ENCODE results near the gene M1AP.

The M1AP gene, protein sequence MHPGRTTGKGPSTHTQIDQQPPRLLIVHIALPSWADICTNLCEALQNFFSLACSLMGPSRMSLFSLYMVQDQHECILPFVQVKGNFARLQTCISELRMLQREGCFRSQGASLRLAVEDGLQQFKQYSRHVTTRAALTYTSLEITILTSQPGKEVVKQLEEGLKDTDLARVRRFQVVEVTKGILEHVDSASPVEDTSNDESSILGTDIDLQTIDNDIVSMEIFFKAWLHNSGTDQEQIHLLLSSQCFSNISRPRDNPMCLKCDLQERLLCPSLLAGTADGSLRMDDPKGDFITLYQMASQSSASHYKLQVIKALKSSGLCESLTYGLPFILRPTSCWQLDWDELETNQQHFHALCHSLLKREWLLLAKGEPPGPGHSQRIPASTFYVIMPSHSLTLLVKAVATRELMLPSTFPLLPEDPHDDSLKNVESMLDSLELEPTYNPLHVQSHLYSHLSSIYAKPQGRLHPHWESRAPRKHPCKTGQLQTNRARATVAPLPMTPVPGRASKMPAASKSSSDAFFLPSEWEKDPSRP

DNA sequence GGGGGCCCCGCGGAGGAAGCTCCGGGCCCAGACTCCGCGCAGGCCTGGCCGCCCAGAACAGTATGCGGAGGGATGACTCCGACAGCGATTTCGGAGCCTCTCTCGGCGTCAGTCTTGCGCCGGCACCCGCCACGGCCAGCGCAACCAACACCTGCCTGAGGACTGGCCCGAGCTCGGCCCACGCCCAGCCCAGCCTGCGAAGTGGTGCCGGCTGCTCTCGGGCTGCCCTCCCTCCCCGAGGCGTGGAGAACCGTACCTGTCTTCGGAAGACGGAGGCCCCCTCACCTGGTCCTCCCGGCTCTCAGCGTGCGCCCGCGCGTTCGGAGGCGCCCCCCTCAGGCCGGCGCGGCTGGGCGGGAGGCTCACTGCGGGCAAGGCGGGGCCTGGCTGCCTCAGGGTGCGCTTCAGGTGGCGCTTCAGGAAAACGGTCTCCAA, at the start of gene M1AP:
TSS of gene M1AP (minus strand) at position 322 of the 435 bp plus-strand sequence. CDS start 8,055 bp downstream, outside the sequence.
- DNase-seq = no peak

DNA sequence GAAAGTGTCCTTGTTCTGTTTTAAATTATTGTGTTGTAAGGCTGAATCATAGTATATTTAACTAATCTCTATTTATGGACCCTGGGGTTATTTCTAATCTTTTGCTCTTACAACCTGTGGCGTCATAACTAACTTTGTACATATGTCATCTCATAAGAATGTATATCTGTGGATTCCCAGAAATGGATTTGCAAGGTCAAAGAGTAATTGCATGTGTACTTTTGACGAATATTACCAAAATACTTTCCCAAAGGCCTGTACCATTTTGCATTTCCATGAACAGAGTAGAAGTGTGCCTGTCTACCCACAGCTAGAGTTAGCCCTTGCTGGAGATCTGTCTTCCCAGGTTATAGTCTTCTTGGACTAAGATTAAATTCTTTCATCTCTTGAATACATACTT, 48.7 kb upstream of the M1AP start:
- DNase-seq = no peak

DNA sequence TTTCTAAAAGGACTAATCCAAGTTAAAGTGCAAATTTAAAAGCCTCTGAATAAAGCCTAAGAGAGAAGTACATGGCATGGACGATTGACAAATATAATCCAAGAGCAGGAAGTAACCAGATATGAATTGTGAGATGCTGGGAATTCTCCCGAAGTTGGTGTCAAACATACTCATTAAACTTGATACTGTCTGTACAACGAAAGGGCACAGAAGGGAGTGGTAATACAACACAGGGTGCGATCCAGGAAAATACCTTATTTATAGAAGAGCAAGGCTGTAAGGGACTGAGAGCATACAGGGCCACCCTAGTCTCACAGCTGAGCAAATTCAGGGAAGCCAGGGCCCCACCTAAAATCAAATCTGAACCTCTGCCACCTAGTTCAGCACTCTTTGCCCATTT, 47.5 kb upstream of the M1AP start:
- no peak for DNase-seq

DNA sequence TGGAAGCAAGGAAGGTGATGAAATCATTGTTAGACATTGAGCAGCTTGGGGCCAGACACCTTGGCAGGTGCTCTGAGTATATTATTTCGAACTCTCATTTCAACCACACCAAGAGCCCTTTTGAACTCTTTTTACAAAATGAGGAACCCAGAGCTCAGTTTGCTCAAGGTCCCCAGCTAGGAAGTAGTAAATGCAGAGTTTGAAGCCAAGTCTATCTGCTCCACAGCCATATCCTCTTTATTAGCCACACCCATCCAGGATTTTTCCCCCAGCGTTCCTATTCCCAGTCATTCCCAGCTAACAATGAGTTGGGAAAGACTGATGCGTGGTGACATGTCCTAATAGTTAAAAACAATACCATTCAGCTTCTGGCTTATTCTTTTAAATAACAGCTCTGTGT, 46.2 kb upstream of the M1AP start:
- DNase-seq = no peak

DNA sequence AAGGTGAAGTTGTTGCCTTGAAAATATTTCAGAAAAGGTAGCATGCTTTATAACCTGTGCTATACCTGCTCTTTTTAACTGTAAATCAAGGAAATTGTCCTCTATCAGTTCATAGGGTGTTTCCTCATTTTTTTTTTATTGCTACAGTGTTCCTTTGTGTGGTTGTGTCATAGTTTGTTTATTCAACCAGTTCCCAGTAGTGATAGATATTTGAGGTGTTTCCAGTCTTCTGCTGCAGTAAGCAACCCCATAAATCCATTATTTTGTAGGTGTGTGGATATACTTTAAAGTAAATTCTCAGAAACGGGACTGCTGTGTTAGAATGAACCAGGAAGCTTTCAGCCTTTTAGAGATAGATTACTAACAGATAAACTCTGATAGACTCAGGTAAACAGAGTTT, 45.5 kb upstream of the M1AP start:
- no peak for DNase-seq

DNA sequence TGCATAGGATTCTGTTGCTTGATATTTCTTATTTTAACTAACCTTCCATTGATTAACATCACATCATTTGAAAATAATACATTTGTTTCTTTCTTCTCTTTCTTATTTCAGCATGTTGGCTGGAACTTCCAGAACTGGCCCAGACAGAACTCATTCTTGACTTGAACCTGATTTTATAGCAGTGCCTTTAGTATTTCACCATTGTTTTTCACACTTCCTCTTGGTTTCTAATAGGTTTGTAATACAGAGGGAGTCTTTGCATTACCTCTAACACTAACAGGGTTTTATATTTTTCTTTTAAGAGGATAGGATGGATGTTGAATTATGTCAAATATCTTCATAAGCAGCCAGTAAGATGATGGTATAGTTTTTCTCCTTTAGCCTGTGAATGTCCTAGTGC, 45.1 kb upstream of the M1AP start:
- no peak for DNase-seq

DNA sequence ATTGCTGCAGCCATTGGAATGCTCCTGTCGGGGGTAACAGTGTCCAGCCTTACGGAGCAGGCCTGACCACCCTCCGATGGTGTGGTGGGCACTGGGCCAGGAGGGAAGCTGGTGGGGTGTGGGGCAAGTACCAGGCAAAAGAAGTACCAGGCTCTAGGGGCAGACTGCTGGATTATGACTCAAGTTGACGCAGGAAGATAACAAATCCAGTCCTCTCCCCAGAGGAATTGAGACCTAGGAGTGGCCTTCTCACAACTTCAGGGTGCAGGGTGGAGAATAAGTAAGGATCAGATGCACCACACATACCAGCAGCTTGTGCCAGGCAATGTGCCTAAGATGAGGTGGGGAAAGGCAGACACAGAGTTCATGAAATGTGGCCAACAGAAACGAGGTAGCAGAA, 43.8 kb upstream of the M1AP start:
- no peak for DNase-seq

DNA sequence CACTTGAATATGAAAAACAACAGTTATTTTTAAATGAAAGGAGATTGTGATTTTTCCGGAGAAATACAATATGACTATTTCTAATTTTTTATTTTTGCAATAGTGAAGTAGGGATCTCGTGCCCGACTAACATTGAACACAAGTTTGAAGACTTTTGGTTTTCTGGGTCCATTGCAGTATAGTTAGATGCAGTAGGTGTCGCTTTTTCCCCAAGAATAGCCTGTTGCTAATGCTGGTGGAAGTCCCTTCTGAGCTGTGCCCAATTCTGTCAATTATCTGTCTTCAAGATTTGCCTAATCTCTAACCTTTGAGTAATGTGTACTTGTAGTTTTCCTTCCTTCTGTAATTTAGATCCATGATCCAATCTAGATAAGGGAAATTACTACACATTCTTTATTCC, 42.4 kb upstream of the M1AP start:
- DNase-seq = peak; percentile 37

DNA sequence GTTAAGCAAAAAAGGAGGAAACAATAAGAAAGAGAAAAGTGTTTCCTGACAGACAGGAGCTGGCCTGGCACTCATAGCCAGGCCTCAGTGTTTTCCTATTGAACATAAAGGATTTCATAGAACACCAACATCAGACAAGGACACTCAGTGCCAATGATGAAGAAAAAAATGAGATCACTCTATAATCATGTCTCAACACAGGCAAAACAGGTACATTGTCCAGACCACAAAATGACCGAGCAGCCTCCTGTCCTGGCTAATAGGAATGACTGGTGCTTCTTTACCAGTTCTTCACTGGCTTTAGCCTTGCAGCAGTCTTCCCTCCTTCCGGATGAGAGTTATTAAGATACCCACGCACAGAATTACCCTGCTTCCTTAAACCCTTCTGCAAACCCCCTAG, 41.5 kb upstream of the M1AP start:
- no peak for DNase-seq

DNA sequence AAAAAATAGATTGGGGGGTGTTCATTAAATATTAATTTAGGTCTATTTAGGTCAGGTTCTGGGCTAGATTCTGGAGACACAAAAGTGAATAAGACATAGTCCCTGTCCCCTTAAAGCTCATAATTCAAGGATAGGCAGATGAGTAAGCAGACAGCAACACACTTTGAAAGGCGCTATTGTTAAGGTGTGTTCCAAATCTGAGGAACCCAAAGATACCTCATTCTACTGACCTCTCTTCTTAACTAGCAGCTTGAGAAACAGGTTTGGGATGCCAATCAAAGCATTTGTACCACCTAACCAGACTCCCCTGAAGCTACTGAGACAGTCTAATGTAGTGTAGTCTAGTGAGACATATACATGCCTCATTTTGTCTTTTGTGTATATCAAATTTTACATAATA, 40.8 kb upstream of the M1AP start:
- no peak for DNase-seq

DNA sequence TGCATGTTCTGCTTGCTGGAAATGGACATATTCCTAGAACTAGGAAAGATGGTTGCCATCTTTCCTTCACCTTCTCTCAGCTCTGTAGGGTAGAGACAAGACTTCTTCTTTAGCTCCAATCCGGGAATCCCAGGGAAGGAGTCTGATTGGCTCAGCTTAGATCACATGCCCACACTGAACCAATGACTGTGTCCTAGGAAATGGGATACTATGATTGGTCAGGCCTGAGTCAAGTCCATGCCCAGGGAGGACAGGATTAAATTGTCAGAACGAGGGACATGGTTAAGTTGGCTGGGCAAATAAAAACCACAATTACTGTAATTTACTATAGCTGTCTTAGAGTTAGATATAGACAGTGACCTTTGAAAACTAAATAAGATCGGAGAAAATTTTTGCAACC, 37.3 kb upstream of the M1AP start:
- no peak for DNase-seq

DNA sequence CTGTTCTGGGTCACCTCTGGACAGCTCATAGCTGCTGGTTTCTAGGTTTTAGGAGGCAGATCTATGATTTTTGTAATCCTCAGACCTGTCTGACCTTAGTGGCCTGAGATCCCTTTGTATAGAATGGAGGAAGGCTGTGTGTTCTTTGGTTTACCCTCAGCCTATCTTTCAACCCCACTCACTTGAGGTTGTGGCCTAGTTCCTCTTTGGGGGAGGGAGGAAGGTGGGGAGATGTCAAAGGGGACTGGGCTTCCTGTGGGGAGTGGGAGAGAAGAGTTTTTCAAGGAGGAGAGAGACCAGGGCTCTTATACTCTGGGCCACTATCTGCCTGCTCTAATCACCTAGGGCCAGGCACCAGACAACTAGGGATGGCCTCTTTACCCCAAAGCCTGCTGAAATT, 34.4 kb upstream of the M1AP start:
- no peak for DNase-seq

DNA sequence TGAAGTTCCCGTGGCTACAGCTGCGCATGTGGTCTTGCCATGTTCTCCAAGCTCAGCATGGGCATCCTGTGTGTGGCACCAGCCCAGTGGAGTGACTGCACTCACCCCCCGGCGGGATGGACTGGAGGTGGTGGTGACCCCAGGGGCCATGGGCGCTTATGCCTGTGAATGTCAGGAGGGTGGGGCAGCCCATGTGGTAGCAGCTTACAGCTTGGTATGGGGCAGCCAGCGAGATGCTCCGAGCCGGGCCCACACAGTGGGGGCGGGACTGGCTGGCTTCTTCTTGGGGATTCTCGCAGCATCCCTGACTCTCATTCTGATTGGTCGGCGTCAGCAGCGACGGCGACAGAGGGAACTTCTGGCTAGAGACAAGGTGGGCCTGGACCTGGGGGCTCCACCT, 31.5 kb upstream of the M1AP start:
- DNase-seq = no peak

DNA sequence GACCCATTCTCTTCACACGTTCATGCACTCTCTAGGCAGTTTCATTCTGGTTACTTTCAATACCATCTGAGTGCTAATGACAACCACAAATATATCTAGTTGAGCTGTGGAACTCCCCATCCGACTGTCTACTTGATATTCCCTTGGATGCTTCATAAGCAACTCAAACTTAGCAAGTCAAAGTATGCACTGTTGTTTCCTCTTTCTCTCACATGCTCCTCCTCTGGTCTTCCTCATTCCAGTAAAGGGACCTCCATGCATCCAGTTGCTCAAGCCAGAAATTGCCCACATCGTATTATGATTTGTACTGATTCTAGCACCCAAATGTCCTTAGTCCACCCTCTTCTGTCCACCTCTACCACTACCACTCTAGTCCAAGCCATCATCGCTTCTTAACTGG, 28.2 kb upstream of the M1AP start:
- no peak for DNase-seq

DNA sequence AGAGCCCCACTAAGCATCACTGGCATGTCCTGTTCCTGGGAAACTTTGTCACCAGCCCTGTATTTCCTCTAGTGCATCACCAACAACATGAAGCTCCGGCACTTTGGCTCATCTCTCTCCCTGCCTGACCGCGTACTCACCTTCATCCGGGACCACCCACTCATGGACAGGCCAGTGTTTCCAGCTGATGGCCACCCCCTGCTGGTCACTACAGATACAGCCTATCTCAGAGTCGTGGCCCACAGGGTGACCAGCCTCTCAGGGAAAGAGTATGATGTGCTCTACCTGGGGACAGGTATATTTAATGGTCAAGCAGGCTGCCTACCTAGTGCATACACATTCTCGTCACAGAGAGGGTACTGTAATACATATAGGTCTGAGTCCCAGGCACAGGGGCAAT, 27.0 kb upstream of the M1AP start:
- DNase-seq = no peak

DNA sequence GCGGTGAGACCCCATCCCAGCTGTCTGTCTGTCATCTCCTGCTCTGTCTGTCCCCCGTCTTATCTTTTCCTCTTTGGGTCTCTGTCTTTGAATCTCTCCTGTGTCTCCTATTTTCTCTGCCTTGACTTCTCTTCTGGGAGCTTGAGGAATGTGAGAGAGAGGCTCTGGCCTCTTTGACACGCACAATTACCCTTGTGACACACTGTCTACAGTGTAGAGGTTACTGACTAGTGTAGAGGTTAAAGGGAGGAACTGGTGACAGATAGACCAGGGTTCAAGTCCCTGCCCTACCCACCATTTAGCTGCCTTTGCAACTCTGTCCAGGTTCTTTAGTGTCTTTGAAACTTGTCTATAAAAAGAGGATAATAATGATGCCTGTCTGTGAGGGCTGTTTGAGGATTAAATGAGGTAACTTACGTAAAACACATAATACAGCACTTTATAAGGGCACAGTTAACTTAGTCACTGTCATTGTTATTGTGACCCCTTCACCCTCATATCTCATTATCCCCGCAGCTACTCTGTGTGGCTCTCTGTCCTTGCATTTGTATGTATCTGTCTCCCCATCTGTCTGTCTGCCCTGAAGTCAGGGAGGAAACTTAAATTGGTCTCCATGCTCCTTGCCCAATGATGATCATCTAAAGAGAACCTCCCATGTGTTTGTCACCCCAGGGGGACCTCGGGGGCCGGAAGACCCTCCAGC, 25.8 kb upstream of the M1AP start:
- DNase-seq = no peak

DNA sequence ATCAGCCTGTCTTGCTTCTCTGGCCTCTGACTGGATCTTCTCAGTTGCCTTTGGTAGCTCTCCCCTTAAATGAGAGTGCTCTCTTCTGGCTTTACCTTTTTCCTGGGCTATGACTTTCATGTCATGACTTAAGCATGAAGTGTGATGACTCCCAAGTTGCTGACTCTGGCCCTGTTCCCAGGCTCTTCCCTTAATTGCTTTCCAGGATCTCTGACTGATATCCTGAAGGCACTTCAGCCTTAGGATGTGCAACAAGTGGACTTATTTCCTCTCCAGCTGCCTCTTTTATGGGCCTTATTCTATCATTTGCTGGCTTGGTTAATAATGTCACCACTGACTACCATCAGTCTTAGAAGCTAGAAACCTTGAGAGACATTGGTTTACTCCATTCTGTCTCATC, 23.3 kb upstream of the M1AP start:
- DNase-seq = no peak

DNA sequence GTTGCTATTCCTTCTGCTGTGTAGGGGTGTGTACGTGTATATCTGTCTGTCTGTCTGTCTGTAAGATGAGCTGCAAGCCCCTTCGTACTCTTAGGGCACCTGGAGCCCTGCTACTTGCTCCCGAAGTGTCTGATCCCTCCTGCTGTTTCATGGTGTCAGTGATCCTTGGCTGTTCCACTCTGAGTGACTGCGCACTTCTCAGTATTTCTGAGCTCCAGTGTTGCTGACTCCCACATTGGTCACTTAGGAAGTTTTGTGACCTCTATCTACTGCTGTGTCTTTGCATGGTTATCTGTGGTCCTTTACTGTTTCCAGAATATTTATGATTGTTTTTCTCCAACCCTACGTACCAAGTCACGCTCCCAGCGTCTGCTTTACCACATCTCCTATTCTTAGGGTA, 22.1 kb upstream of the M1AP start:
- DNase-seq = no peak

DNA sequence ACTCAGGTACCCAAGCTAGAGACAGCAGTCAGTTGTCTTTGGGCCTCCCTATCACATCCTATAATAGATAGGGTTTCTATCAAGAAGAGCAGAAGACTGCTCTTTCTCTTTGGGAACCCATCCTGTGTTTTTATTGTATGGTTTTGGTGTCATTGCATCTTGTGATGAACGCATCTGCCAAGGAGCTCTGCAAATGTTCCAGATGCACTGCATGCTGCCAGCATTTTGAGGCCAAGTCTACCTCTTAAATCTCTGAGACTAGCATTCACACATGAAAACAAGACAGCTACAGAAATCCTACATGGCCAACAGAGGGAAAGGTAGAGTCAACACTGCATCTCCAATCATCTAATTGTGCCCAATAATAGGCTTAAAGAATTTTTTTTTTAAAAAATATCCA, 20.0 kb upstream of the M1AP start:
- DNase-seq = no peak

DNA sequence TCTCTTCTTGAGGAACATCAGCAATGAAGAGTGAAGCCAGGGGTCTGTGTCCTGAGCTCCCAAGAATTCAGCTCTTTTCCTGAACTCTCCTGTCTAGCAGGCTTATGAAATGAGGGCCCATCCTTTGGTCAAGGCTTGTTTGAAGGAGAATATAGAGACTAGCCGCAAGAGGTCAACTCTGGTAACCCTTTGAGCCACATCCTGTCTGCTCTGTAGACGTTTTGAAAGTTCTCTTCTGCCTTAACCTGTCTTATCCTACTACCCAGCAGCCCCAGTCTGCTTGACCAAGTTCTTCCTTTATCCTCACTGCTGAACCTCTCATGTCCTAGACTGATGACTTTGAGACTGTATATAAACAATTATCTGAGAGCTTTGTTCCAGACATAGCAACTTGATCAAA, 11.3 kb upstream of the M1AP start:
- no peak for DNase-seq

DNA sequence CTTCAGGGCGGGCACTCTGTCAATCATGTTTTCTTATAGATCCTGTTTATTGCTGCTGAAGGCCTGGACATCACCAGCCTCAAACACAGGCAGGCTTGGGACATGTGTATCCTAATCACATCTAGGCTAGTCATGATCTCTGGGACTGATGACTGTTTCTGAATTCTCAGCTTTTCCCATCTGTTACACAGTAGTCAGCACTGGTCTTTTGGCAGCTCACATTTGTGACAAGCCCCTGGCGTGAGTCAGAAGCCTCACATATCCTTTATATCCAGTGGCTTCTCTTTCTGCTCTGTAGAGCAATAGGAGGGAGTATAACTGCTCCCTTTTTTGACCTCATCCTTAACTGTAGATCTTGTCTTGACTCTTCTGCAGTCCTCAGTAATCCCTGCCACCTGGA, 10.4 kb upstream of the M1AP start:
- DNase-seq = no peak

DNA sequence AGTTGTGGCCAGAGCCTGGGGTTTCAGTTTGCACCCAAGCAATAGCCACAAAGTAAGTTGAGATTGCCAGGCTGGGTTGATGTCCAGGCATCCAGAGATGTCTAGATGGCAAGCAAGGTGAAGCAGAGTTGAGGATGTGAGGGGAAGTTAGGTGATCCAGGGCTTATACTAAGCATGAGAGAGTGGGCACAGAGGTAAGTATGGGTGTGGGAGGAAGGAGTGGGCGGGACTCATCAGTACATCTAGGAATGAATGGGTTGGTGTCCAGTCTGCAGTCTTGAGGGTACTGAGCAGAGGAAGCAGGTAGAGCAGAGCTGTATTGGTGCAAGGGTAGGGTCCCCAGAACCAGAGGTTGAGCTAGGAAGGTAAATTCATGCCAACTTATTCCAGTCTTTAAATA, 7.4 kb upstream of the M1AP start:
- DNase-seq = no peak

DNA sequence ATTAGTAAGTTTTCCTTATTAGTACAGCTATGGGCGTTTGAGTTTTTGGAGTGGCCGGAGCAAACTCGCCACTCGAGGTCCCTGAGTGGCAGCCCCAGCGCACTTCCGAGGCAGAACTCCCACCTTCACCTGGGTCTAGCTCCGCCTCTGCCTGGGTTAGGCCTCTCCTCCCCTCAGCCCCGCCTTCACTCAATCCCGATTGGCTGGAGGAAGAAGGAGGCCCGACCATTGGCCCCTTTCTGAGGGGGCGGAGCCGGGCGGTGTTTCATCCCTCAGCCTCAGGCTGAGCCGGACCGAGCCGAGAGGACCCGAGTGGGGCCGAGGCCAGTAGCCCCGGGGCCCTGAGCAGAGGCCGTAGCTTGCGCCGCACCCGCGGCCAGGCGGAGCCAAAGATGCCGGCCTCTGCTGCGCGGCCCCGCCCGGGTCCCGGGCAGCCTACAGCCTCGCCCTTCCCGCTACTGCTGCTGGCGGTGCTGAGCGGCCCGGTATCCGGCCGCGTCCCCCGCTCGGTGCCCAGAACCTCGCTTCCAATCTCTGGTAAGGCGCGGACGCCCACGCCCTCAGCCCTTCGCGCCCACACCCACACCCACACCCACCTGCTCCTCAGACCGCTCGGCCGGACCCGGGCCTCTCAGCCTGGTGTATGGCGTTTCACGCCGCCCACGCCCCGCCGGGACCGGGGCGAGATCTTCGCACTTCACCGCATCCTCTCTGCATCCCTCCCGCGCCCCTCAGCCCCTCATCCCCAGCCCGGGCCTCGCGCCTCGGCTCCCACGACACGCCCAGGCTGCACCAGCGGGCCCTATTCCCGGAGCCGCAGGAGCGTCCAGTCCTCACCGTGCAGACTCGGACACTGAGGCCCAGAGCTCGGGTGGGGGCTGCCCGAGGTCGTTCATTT, 6.1 kb upstream of the M1AP start, which contains the start of gene SEMA4F:
TSS of gene SEMA4F (plus strand) at position 263 of the 898 bp plus-strand sequence. CDS start at position 393, 130 bp downstream.
- DNase-seq = peak; percentile 98
